Naive thymus-derived CD4-positive, alpha-beta T cell (primary cell): ENCODE data around the gene MYT1. TPM values are rescaled to one million over a fixed set of nuclear protein-coding genes. Genes with fewer than 3 reads are reported as not detected.

Experiments
- ATAC-seq: fragments of 150-1000 bp; cut with Tn5 transposase; 2 replicates; pipeline ENCODE4 v1.10.0; 2021; ENCODE audit warnings: mild to moderate bottlenecking, moderate library complexity
- CTCF ChIA-PET: fragments of 350-600 bp; sonication (Branson Sonifier 250); formaldehyde crosslinking; loops from one replicate; lab custom pipeline; 2021; ENCODE audit warnings: antibody characterized with exemption; lab: Charles Lee
- POLR2A ChIA-PET: fragments of 350-600 bp; sonication (Branson Sonifier 250); formaldehyde crosslinking; loops from one replicate; lab custom pipeline; 2021; ENCODE audit warnings: antibody characterized with exemption, inconsistent platforms; lab: Charles Lee
- DNase-seq, 9 donors: peaks; one replicate each; pipeline versions ENCODE4 v3.0.0 to v3.0.0-alpha.2; 2020 to 2022; ENCODE audit warnings: mixed read lengths in 1 of 9
- H3K27ac ChIP-seq: one replicate; pipeline ENCODE4 v1.7.0; 2013; ENCODE audit warnings: mild to moderate bottlenecking, low read depth, low read length, moderate library complexity
- H3K27me3 ChIP-seq, 2 donors: one replicate each; pipeline ENCODE4 v1.7.0; 2013; ENCODE audit warnings: low read length in 2 of 2, mild to moderate bottlenecking in 2 of 2, moderate library complexity in 2 of 2; ENCODE audit not compliant: control insufficient read depth in 2 of 2, insufficient read depth in 2 of 2
- H3K36me3 ChIP-seq, 3 experiments: 1 replicate in 2 of 3; 2 replicates in 1 of 3; pipeline ENCODE4 v1.7.0; 2013; ENCODE audit warnings: low read length in 3 of 3, mild to moderate bottlenecking in 3 of 3, moderate library complexity in 1 of 3; ENCODE audit not compliant: insufficient read depth in 3 of 3, control insufficient read depth in 2 of 3
- H3K4me1 ChIP-seq, 2 donors: one replicate each; pipeline ENCODE4 v1.7.0; 2013; ENCODE audit warnings: low read length in 2 of 2, mild to moderate bottlenecking in 2 of 2, moderate library complexity in 1 of 2; ENCODE audit not compliant: control insufficient read depth in 2 of 2, insufficient read depth in 2 of 2
- H3K4me3 ChIP-seq: 2 replicates; pipeline ENCODE4 v1.7.0; 2013; ENCODE audit warnings: mild to moderate bottlenecking, low read length
- H3K9me3 ChIP-seq, 3 experiments: 1 replicate in 2 of 3; 2 replicates in 1 of 3; pipeline ENCODE4 v1.7.0; 2013; ENCODE audit warnings: low read length in 3 of 3; ENCODE audit not compliant: control insufficient read depth in 2 of 3
- H3K27ac Mint-ChIP-seq, 9 donors: one replicate each; pipeline ENCODE4 v1.8.0; 2020 to 2022; ENCODE audit warnings: mixed read lengths in 9 of 9, mild to moderate bottlenecking in 8 of 9, moderate library complexity in 5 of 9, inconsistent platforms in 2 of 9
- H3K27me3 Mint-ChIP-seq, 5 donors: one replicate each; pipeline ENCODE4 v1.8.0; 2021 to 2022; ENCODE audit warnings: mixed read lengths in 5 of 5, mild to moderate bottlenecking in 1 of 5
- H3K36me3 Mint-ChIP-seq, 5 donors: one replicate each; pipeline ENCODE4 v1.8.0; 2020 to 2022; ENCODE audit warnings: mixed read lengths in 5 of 5, mild to moderate bottlenecking in 3 of 5, inconsistent platforms in 1 of 5
- H3K4me1 Mint-ChIP-seq, 7 donors: one replicate each; pipeline ENCODE4 v1.8.0; 2020 to 2022; ENCODE audit warnings: mixed read lengths in 7 of 7, mild to moderate bottlenecking in 3 of 7, inconsistent platforms in 1 of 7
- H3K4me3 Mint-ChIP-seq, 10 donors: one replicate each; pipeline ENCODE4 v1.8.0; 2020 to 2022; ENCODE audit warnings: mild to moderate bottlenecking in 10 of 10, mixed read lengths in 10 of 10, moderate library complexity in 6 of 10, inconsistent platforms in 2 of 10
- H3K9me3 Mint-ChIP-seq, 11 donors: one replicate each; pipeline ENCODE4 v1.8.0; 2020 to 2022; ENCODE audit warnings: mixed read lengths in 11 of 11, mild to moderate bottlenecking in 4 of 11, inconsistent platforms in 1 of 11, moderate library complexity in 1 of 11
- intact Hi-C, 2 donors: fragments of 100-400 bp; cut with micrococcal nuclease; formaldehyde crosslinking; loops; one replicate each; pipeline ENCODE4 v1.15.1; 2023
- polyA plus RNA-seq, 2 donors: library from polyadenylated mRNA; unstranded; fragments of 300-500 nt; fragmentation: Illumina TruSeq; gene quantifications; one replicate each; pipeline ENCODE4 v1.2.3, GENCODE V29; 2021
- total RNA-seq, 6 experiments: library from RNA in 5 of 6; stranded (reverse) in 5 of 6; gene quantifications; 1 replicate in 5 of 6; 2 replicates in 1 of 6; pipeline ENCODE4 v1.2.3 and lab custom pipeline; 2021 to 2026

MYT1 gene
- total and polyA plus RNA-seq, 7 experiments from 2014 or later, result not detected

DNA sequence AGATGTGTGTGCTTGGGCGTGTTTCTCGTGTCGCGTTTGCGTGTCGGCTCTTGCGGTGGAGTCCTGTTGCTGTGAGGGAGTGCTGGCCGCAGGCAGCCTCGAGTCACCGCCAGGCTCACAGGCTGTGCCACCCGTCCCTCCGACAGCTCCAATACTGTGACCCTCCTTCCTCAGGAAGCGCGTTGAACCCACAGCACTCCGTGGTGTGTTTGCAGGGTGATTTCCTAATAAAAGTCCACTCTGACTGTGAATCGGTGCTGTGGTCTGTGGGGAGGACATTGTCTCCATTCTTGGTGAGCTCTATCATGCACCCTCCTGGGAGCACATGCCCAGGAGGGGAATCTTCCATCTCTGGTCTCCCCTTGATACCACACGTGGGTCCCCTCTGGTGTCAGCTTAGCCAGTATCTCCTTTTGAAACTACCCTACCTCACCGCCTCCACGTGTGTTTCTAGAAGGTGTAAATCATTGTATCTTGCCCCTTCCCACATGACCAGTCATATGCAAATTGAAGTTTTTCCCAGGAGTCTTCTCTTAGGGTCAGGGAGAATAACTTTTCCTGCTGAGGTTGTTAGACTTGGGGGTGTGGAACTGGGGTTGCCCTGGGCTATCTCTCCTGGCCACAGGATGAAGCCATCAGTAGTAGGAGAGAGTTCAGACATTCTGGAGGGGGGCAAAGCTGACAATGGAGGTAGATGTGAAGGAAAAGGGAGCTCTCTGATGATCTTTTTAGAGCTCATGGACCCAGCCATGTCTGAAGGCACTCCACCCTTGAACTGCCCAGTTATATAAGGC, 77.9 kb downstream of the MYT1 start:
- no peaks in the 10 kb centered on the region for H3K27me3 ChIP-seq
- CTCF ChIA-PET, result no interaction called here
- Mint-ChIP-seq H3K27me3 (peaks cover 4 to 19% (median 15%) of the 10 kb centered on the region in 5 donors), H3K4me3 (no peak overlapping the region), H3K9me3 (peaks cover 0 to under 1% (median 0%) of the 10 kb centered on the region in 11 donors), H3K27ac (peak overlapping the region in 1 of 9 donors; percentile 38), H3K4me1 (peaks cover 0 to 2% (median 0%) of the 10 kb centered on the region in 7 donors), H3K36me3 (no peaks in the 10 kb centered on the region)
- POLR2A ChIA-PET, result interaction anchor here (1.4 kb wide), 1 partner anchor 13 kb away, joined by 4 read pairs; the partner anchor contains the start of gene PCMTD2
- H3K36me3 ChIP-seq, result no peaks in the 10 kb centered on the region
- no peak for ATAC-seq
- intact Hi-C loops, result no loop called here
- H3K4me3 ChIP-seq, result no peak overlapping the region
- DNase-seq, result no peak
- no peak overlapping the region for H3K27ac ChIP-seq
- H3K4me1 ChIP-seq, result no peaks in the 10 kb centered on the region
- H3K9me3 ChIP-seq, result no peaks in the 10 kb centered on the region

DNA sequence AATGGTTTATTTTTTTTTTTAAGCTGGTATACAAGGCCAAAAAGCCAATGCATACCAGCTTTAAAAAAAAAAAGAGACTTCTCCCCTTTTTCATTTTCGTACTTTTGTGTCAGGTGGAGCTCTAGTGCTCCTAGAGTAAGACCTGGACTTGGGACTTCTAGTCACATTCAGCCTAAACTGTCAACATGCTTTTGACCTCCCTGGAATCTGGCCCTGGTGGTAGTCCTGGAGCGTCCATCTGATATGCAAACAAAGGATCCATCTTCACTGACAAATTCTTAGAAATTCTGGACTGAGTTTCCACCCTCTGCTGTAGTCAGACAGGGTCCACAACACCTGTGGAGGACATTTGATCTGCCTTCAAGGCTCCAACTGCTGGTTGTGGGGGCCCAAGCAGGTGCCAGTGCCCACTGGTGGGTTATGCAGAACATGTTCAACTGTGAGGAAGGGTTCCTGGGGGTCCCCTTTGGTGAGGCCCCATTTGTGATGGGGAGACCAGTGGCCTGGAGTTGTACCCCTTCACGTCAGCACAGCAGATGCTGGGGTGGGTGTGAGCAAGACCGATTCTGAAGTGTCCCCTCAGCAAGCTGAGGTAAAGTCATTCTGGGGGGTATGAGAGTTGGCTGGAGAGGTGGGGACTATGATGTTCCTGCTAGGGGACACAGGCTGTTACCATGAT, 78.7 kb downstream of the MYT1 start:
- no peaks in the 10 kb centered on the region for H3K4me1 ChIP-seq
- H3K9me3 Mint-ChIP-seq, result peaks cover 0 to 2% (median 0%) of the 10 kb centered on the region in 11 donors
- DNase-seq (no peak), ATAC-seq (no peak)
- H3K27me3 Mint-ChIP-seq, result peaks cover 4 to 19% (median 15%) of the 10 kb centered on the region in 5 donors
- no peaks in the 10 kb centered on the region for H3K9me3 ChIP-seq
- no peak overlapping the region for H3K4me3 ChIP-seq
- intact Hi-C loops, result no loop called here
- no peak overlapping the region for H3K27ac Mint-ChIP-seq
- H3K4me3 Mint-ChIP-seq, result no peak overlapping the region
- peaks cover 0 to 2% (median 0%) of the 10 kb centered on the region in 7 donors for H3K4me1 Mint-ChIP-seq
- ChIA-PET CTCF (no interaction called here), POLR2A (interaction anchor here (1.3 to 1.4 kb wide), 2 partner anchors 9 to 12 kb away, joined by 3 to 4 read pairs; partner anchors contain the start of gene PCMTD2)
- no peaks in the 10 kb centered on the region for H3K36me3 Mint-ChIP-seq
- H3K27ac ChIP-seq, result no peak overlapping the region
- no peaks in the 10 kb centered on the region for H3K27me3 ChIP-seq
- H3K36me3 ChIP-seq, result no peaks in the 10 kb centered on the region

DNA sequence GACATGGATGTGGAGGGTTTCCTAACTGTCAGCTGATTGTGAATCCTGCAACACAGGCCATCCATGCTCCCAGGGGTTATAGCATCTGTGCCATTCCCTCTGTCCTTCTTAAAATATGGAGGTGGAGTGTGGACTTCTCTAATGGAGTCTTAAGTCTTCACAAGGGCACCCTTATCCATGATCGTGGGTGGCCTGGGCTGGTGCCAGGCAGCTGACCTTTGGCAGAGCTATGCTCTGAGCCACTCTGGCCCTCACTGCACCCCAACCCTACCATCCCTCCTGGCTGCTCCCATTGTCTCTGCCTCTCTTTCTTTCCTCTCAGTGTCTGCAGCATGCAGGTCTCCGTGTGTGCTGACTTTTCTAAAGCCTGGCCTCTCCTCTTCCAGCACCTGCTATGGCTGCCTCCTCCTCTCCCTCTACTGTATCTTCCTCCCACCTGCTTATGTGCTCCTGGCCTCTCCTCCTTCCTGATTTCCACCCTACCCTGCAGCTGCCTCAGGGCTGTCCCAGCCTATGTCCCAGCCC, 80.1 kb downstream of the MYT1 start:
- Histone ChIP-seq H3K36me3 (no peaks in the 10 kb centered on the region), H3K27me3 (no peaks in the 10 kb centered on the region), H3K4me1 (no peaks in the 10 kb centered on the region), H3K27ac (no peak overlapping the region), H3K4me3 (no peak overlapping the region), H3K9me3 (no peaks in the 10 kb centered on the region)
- ATAC-seq (no peak), DNase-seq (no peak)
- intact Hi-C loops, result no loop called here
- Mint-ChIP-seq H3K4me3 (no peak overlapping the region), H3K9me3 (peaks cover 0 to 2% (median 0%) of the 10 kb centered on the region in 11 donors), H3K27ac (no peak overlapping the region), H3K27me3 (peaks cover 4 to 23% (median 15%) of the 10 kb centered on the region in 5 donors), H3K36me3 (no peaks in the 10 kb centered on the region), H3K4me1 (peaks cover 0 to 2% (median 0%) of the 10 kb centered on the region in 7 donors)
- ChIA-PET POLR2A (interaction anchor here (1.3 kb wide), 1 partner anchor 10 kb away, joined by 3 read pairs; no protein-coding TSS in a partner anchor), CTCF (no interaction called here)

DNA sequence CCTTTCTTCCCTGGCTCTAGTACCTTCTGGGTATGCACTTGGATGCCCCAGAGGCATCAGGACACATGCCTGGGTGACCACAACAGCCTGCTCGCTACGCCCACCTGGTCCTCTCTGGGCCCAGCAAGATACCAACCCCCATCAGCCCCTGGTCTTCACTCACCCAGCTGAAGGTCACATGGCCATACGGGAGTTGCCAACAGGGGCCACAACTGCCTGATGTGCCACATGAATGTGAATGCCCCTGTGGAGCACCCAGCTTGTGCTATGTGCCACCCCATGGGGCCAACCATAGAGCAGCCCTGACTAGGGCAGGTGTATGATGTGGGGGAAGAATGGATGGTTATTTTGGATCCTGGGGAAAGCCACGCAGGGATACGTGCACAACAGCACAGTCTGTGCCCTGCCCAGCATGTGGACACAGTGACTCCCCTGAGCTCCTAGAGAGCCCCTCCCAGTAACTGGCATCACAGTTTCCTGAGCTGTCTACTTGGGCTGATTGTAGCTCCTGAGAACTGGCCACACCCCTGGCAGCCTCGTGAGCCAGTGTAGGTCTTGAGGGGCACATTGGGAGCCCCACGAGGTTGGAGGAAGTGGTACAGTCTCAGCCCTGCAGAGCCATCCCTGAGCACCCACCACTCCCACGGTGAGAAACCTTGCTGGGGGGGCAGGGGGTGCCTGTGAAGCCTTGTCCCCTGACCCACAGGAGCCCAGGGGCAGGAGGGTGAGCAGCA, 80.8 kb downstream of the MYT1 start:
- H3K27me3 Mint-ChIP-seq, result peaks cover 4 to 30% (median 15%) of the 10 kb centered on the region in 5 donors
- H3K27ac ChIP-seq, result no peak overlapping the region
- H3K4me3 ChIP-seq, result no peak overlapping the region
- ChIA-PET POLR2A (no interaction called here), CTCF (no interaction called here)
- no peaks in the 10 kb centered on the region for H3K36me3 ChIP-seq
- no peak overlapping the region for H3K27ac Mint-ChIP-seq
- DNase-seq (no peak), ATAC-seq (no peak)
- no peaks in the 10 kb centered on the region for H3K9me3 ChIP-seq
- H3K4me3 Mint-ChIP-seq, result peak overlapping the region in 1 of 10 donors; percentile 6
- H3K27me3 ChIP-seq, result no peaks in the 10 kb centered on the region
- no peaks in the 10 kb centered on the region for H3K4me1 ChIP-seq
- peaks cover 0 to 2% (median 0%) of the 10 kb centered on the region in 11 donors for H3K9me3 Mint-ChIP-seq
- H3K4me1 Mint-ChIP-seq, result peaks cover 0 to 2% (median 0%) of the 10 kb centered on the region in 7 donors
- H3K36me3 Mint-ChIP-seq, result no peaks in the 10 kb centered on the region
- intact Hi-C loops, result no loop called here

DNA sequence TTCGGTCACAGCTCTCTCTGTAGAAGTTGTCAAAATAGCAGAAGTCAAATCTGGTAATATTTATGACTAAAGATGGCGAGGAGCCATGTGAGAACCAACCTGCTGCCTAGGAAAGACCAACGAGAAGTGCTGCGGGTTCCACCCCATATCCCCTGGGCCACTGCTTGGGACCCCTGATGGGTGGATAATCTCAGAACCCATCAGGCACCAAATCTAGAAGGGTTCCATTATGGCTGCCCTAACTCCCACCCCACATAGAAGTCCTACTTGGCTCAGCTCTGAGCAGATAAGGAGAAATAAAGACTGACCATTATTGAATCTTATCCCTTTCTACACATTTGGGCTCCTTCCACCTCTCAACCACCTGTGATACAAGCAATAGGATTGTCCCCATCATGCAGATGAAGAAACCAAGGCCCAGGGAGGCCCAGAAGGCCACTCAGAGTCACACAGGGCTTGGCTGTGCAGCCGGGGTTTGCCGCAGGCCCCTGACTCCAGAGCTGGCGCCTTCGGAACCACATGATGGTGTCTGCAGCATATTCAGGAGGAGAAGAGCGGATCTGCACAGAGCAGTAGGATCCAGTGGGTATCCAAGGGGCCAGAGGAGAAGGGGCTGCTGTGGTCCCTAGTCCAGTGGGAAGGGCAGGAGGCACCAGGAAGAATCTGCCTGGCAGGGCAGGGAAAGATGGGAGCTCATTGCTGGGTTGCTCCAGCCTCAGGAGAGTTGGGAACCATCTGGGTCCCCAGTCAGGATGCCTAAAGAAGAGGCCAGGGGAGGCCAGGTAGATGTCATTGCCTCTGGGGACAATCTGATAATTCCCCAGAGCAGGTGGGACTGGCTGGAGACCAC, 81.7 kb downstream of the MYT1 start:
- Histone ChIP-seq H3K9me3 (no peaks in the 10 kb centered on the region), H3K27ac (no peak overlapping the region), H3K27me3 (no peaks in the 10 kb centered on the region), H3K4me1 (no peaks in the 10 kb centered on the region), H3K36me3 (no peaks in the 10 kb centered on the region), H3K4me3 (no peak overlapping the region)
- ATAC-seq (no peak), DNase-seq (peak in 1 of 9 donors; percentile 15)
- intact Hi-C loops, result no loop called here
- H3K4me1 Mint-ChIP-seq, result peaks cover 0 to 2% (median 0%) of the 10 kb centered on the region in 7 donors
- no peaks in the 10 kb centered on the region for H3K36me3 Mint-ChIP-seq
- H3K4me3 Mint-ChIP-seq, result no peak overlapping the region
- POLR2A ChIA-PET, result no interaction called here
- peaks cover 0 to 2% (median 0%) of the 10 kb centered on the region in 11 donors for H3K9me3 Mint-ChIP-seq
- no peak overlapping the region for H3K27ac Mint-ChIP-seq
- CTCF ChIA-PET, result no interaction called here
- peaks cover 4 to 37% (median 15%) of the 10 kb centered on the region in 5 donors for H3K27me3 Mint-ChIP-seq
